Measurements from ENCODE around the gene PLEKHN1. TPM values are rescaled to one million over a fixed set of nuclear protein-coding genes. Genes with fewer than 3 reads are reported as not detected.

The PLEKHN1 gene
- total RNA-seq, 2 experiments from 2014 or later: not detected

DNA sequence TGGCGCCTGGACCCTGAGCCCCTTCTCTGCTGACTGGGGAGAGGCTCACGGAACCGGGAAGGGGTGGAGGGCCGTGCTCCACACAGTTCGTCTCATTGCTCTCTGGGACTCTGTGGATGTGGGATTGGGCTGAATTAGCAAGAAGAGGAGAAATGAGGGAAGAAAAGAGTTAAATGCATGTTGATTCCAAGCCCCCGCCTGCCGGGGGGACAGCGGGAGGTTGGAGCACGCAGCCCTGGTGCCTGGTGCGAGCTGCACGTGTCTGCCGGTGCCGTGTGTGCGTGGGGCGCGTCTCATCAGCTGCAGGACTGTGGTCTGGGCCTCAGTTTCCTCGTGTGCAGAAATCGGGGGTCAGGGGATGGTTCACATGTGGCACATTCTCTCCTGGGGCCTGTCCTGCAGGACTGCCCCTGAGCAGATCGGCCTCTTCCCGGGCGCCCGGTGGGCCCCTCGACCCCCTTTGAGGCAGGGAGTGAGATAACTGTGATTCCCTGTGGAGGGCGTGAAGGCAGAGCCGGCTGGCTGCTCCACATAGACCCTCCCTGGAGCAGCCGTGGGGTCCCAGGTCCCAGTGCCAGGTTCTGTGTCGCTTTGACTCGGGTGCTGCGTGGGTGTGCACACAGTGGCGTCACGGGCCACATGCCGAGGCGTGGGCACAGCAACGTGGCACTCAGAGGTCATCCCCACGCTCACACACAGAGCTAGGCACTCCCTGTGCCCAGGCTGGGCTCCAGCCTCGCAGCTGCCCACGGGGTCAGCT is 31.1 kb upstream of the PLEKHN1 start:
- H3K9me3 ChIP-seq (ENCODE audit: low read length): no peaks in the 10 kb centered on the region
- ChIA-PET CTCF (ENCODE audit: unreplicated experiment) (no interaction called here), POLR2A (no interaction called here)
- H4K20me1 ChIP-seq (ENCODE audit: insufficient read depth, low read length): no peaks in the 10 kb centered on the region; the same call in 1 of the 2 replicates
- TF ChIP-seq EZH2phosphoT487 (IDR thresholded peaks at IDR 0.05; ENCODE audit: borderline replicate concordance, low read depth, low read length): no peak
- TF ChIP-seq, protein P1, sequence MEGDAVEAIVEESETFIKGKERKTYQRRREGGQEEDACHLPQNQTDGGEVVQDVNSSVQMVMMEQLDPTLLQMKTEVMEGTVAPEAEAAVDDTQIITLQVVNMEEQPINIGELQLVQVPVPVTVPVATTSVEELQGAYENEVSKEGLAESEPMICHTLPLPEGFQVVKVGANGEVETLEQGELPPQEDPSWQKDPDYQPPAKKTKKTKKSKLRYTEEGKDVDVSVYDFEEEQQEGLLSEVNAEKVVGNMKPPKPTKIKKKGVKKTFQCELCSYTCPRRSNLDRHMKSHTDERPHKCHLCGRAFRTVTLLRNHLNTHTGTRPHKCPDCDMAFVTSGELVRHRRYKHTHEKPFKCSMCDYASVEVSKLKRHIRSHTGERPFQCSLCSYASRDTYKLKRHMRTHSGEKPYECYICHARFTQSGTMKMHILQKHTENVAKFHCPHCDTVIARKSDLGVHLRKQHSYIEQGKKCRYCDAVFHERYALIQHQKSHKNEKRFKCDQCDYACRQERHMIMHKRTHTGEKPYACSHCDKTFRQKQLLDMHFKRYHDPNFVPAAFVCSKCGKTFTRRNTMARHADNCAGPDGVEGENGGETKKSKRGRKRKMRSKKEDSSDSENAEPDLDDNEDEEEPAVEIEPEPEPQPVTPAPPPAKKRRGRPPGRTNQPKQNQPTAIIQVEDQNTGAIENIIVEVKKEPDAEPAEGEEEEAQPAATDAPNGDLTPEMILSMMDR (conservative IDR thresholded peaks at IDR 0.05; ENCODE audit: low read length): no peak
- intact Hi-C loops (cut with micrococcal nuclease; ENCODE audit: unreplicated experiment): loop anchor here (5.0 kb wide), 1 partner anchor 33 kb away; no protein-coding TSS in a partner anchor
- H3K27ac ChIP-seq (ENCODE audit: low read depth, low read length, poor library complexity, severe bottlenecking): no peak overlapping the region
- no peak overlapping the region for H3K4me3 ChIP-seq (ENCODE audit: low read depth, low read length, poor library complexity, severe bottlenecking)
- H2AFZ ChIP-seq (ENCODE audit: low read length): no peak overlapping the region
- no peaks in the 10 kb centered on the region for H3K9me2 ChIP-seq (ENCODE audit: insufficient read depth, low read length)
- H3K4me2 ChIP-seq (ENCODE audit: low read length): no peak overlapping the region
- no peak for DNase-seq (ENCODE audit: low spot score)
- no peaks in the 10 kb centered on the region for H3K36me3 ChIP-seq (ENCODE audit: insufficient read depth, low read length)
- H3K79me2 ChIP-seq (ENCODE audit: insufficient read depth, low read depth, low read length): no peaks in the 10 kb centered on the region
- no peaks in the 10 kb centered on the region for H3K4me1 ChIP-seq (ENCODE audit: insufficient read depth, low read length, poor library complexity, severe bottlenecking)
- BruUV-seq (replicated peaks): no TSS peak

DNA sequence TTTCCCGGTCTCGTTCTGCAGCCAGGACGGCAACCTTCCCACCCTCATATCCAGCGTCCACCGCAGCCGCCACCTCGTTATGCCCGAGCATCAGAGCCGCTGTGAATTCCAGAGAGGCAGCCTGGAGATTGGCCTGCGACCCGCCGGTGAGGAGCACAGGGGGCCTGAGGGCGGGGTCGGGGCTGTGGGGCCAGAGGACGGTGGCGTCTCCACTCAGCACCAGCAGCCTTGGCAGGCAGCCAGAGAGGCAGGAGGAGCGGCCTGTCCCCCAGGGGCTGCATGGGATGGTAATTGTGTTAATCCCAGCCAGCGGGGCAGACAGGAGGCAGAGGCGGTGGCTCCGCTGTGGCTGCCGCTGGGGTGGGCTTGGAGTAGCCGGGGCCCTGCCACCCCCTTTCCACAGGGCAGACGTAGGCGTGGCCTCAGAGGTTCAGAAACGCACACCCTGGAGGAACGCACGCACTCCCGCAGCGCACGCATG is 30.5 kb upstream of the PLEKHN1 start:
- ChIA-PET POLR2A (no interaction called here), CTCF (ENCODE audit: unreplicated experiment) (no interaction called here)
- DNase-seq (ENCODE audit: low spot score): no peak
- H3K4me2 ChIP-seq (ENCODE audit: low read length): no peak overlapping the region
- no TSS peak for BruUV-seq (replicated peaks)
- intact Hi-C loops (cut with micrococcal nuclease; ENCODE audit: unreplicated experiment): loop anchor here (5.0 kb wide), 1 partner anchor 33 kb away; no protein-coding TSS in a partner anchor
- no peak overlapping the region for H3K27ac ChIP-seq (ENCODE audit: low read depth, low read length, poor library complexity, severe bottlenecking)
- no peaks in the 10 kb centered on the region for H3K9me2 ChIP-seq (ENCODE audit: insufficient read depth, low read length)
- H3K4me3 ChIP-seq (ENCODE audit: low read depth, low read length, poor library complexity, severe bottlenecking): no peak overlapping the region
- no peaks in the 10 kb centered on the region for H3K36me3 ChIP-seq (ENCODE audit: insufficient read depth, low read length)
- no peaks in the 10 kb centered on the region for H3K9me3 ChIP-seq (ENCODE audit: low read length)
- no peak overlapping the region for H2AFZ ChIP-seq (ENCODE audit: low read length)
- TF ChIP-seq, protein P1 (conservative IDR thresholded peaks at IDR 0.05; ENCODE audit: low read length): no peak
- TF ChIP-seq EZH2phosphoT487 (IDR thresholded peaks at IDR 0.05; ENCODE audit: borderline replicate concordance, low read depth, low read length): no peak
- H3K79me2 ChIP-seq (ENCODE audit: insufficient read depth, low read depth, low read length): no peaks in the 10 kb centered on the region
- no peaks in the 10 kb centered on the region; the same call in 1 of the 2 replicates for H4K20me1 ChIP-seq (ENCODE audit: insufficient read depth, low read length)
- H3K4me1 ChIP-seq (ENCODE audit: insufficient read depth, low read length, poor library complexity, severe bottlenecking): peaks cover 5% of the 10 kb centered on the region
